Measurements from ENCODE around the gene DAB1.

DAB1 gene

DNA sequence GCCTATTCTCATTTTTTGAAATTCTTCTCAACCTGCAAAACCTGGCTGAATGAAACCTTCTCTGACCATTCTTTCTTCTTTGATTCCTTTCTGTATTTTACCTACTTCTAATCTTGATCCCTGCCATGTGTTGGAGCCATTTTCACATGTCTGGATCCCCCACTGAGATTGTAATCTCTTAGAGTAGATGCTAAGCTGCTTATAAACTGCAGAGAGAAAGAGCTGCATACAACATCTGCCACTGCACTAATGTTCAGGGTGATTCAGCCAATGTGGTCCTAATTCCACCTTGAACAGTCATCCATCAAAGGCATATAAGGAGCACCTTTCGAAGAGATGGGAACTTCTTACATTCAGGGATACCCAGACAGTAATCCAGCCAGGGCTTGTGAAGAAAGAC lies 16.2 kb upstream of the DAB1 start:
- TF ChIP-seq, protein P1, sequence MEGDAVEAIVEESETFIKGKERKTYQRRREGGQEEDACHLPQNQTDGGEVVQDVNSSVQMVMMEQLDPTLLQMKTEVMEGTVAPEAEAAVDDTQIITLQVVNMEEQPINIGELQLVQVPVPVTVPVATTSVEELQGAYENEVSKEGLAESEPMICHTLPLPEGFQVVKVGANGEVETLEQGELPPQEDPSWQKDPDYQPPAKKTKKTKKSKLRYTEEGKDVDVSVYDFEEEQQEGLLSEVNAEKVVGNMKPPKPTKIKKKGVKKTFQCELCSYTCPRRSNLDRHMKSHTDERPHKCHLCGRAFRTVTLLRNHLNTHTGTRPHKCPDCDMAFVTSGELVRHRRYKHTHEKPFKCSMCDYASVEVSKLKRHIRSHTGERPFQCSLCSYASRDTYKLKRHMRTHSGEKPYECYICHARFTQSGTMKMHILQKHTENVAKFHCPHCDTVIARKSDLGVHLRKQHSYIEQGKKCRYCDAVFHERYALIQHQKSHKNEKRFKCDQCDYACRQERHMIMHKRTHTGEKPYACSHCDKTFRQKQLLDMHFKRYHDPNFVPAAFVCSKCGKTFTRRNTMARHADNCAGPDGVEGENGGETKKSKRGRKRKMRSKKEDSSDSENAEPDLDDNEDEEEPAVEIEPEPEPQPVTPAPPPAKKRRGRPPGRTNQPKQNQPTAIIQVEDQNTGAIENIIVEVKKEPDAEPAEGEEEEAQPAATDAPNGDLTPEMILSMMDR (conservative IDR thresholded peaks at IDR 0.05; ENCODE audit: control insufficient read depth, insufficient read depth, low read depth, low read length), result no peak
- DNase-seq (ENCODE audit: low read depth), result no peak
- no peak overlapping the region for H3K4me3 ChIP-seq (ENCODE audit: control insufficient read depth, low read depth, low read length)

- no peak overlapping the region for H3K4me3 ChIP-seq (ENCODE audit: control insufficient read depth, low read depth, low read length)
- no peak for DNase-seq (ENCODE audit: low read depth)
- TF ChIP-seq, protein P1 (conservative IDR thresholded peaks at IDR 0.05; ENCODE audit: control insufficient read depth, insufficient read depth, low read depth, low read length), result no peak
Observed at GRCh38 chr1:57431400-57431799, 7.5 kb upstream of the DAB1 start.

DNA sequence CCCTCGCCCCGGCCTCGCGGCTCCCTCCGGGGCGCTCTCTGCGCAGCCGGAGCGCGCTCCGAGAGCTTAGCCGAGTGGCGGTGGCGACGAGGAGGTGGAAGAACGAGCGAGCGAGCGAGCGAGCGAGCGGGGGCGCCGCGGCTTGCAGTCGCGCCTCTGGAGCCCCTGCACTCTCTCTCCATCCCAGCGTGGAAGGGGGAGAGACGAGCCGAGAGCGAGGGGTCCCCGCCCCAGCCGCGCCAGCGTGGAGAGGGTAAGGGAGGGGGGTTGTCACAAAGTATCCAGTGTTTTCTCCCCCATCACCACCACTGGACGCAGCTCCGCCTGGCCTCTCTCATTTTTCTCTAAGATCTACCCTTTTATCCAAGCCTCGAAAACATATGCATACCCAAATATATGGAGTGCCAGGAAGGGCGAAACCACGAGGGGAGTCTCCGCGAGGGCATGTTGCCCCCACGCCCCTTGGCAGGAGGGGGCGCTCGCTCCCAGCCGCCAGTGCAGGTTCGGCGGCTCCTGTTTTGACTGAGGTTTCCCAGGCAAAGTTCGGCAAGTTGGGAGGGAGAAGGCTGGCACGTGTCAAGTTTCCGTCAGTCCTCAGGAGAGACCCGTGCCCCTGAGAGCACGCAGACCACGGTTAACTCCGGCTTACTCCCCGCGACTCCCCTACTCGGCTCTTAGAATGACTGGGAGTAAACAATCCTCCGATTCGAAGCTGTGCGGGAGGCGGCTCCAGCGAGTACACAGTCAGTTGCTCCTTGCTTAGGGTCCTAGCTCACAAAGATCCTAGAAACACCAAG lies 569 bp upstream of the DAB1 start:
- DNase-seq (ENCODE audit: low read depth), result peak; percentile 29
- TF ChIP-seq, protein P1 (conservative IDR thresholded peaks at IDR 0.05; ENCODE audit: control insufficient read depth, insufficient read depth, low read depth, low read length), result peak; percentile 57

GRCh38 chr1:57423135-57423655 lies 665 bp downstream of the DAB1 start:
- peak overlapping the region; percentile 16 for H3K4me3 ChIP-seq (ENCODE audit: control insufficient read depth, low read depth, low read length)
- TF ChIP-seq, protein P1 (conservative IDR thresholded peaks at IDR 0.05; ENCODE audit: control insufficient read depth, insufficient read depth, low read depth, low read length), result no peak
- peak; percentile 10 for DNase-seq (ENCODE audit: low read depth)

More for the DNA sequence above, 569 bp upstream of the DAB1 start:
- H3K4me3 ChIP-seq (ENCODE audit: control insufficient read depth, low read depth, low read length), result peak overlapping the region; percentile 33

- peak overlapping the region; percentile 22 for H3K4me3 ChIP-seq (ENCODE audit: control insufficient read depth, low read depth, low read length)
- TF ChIP-seq, protein P1 (conservative IDR thresholded peaks at IDR 0.05; ENCODE audit: control insufficient read depth, insufficient read depth, low read depth, low read length), result peak; percentile 24
Observed at GRCh38 chr1:57422271-57423134, 1.4 kb downstream of the DAB1 start.

DNA sequence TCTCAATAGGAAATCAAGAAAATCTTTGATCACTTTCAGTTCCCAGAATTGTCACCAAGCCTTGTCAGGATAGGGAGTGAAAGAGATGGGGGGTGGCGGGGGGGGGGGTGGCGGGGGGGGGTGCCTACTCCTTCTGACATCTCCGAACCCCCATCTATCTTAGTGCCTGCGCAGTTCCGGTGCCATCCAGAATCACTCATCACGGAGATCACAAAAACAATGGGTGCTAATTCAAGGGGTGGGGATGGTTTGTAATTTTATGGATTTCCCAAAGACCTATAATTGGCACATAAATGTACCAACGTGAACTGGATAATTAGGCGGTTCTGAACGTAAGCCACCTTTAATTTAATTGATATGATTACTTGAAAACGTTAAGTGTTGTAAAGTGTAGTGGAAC lies 2.1 kb downstream of the DAB1 start:
- TF ChIP-seq, protein P1 (conservative IDR thresholded peaks at IDR 0.05; ENCODE audit: control insufficient read depth, insufficient read depth, low read depth, low read length), result no peak
- DNase-seq (ENCODE audit: low read depth), result no peak
- H3K4me3 ChIP-seq (ENCODE audit: control insufficient read depth, low read depth, low read length), result no peak overlapping the region

More at GRCh38 chr1:57422271-57423134, 1.4 kb downstream of the DAB1 start:
- peak; percentile 16 for DNase-seq (ENCODE audit: low read depth)
